Suppressor macrophage (primary cell): ENCODE data around the gene OPN1MW.
A peak's percentile ranks its signal among the peaks of the same experiment; 100 is the strongest.
"Not testable (repeated sequence)": the region's sequence is repeated elsewhere in the genome, so short reads cannot be mapped to it uniquely, and the experiment has no call there.

ENCODE experiments used
- DNase-seq, 4 experiments: peaks; one replicate each; pipeline ENCODE4 v3.0.0-alpha.2; 2020 to 2022

The OPN1MW gene

DNA sequence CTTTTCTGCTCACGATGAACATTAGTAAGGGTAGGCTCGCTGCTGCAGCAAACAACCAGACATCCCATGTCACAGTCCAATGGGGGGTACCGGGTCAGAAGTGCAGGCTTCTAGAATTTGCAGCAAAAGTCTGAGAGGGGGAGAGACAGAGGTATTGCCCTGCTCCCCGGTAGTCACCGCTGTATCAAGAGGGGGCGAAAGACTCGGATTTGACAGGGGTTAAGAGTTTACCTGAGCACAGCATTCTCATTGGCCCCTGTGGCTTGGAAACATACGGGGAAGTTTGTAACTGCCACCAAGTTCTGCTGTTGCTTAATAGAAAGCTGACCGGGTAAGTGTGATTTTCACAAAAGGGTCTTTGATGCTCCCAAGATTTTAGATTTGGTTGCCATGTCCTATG lies 28.7 kb downstream of the OPN1MW start:
- not testable (repeated sequence) for DNase-seq

GRCh38 chrX:154211499-154211898 lies 29.1 kb downstream of the OPN1MW start:
- DNase-seq, result not testable (repeated sequence)

- DNase-seq, result not testable (repeated sequence)
Observed at GRCh38 chrX:154219456-154219855, 37.1 kb downstream of the OPN1MW start, which contains the start of gene OPN1MW2. OPN1MW2 (plus strand) TSS chrX:154219756; CDS start chrX:154219816, 60 bp downstream.

DNA sequence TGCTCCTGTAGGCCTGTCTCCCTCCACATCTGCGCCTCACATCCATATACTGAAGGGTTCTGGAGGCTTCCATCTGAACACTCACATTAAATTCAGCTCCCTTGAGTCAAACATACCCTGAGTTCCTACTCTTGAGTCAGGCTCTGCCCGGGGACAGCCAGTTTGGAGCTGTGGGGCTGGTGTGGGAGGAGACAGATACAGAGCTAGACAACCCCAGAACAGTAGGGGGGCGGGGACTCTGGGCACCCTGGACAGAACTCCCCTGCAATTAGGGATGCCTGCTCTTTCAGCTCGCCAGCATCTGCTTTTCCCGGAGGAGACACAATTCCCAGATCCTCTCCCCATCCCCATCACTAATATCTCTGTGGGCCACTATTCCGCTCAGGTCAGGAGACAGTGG lies 42.9 kb downstream of the OPN1MW start:
- not testable (repeated sequence) for DNase-seq

DNA sequence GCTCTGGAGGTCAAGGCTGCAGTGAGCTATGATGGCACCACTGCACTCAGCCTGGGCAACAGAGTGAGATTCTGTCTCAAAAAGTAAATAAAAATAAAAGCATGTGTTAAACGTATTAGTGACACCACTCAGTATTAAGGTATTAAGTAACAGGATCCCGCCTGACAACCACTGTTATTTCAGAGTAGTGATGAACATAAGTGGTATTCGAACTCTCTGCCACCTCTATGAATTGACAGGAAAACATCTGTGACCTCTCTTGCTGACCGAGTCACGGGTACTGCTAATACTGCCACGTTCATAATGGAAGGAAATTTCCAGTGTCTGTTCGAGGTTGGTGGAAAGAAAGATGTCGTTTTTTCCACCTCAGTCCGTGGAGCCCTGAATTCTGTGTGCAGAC lies 44.3 kb downstream of the OPN1MW start:
- DNase-seq, result not testable (repeated sequence)

GRCh38 chrX:154231443-154231842 lies 49.0 kb downstream of the OPN1MW start:
- DNase-seq, result not testable (repeated sequence)

GRCh38 chrX:154233620-154234019 lies 51.2 kb downstream of the OPN1MW start:
- DNase-seq, result not testable (repeated sequence)

- not testable (repeated sequence) for DNase-seq
Observed at GRCh38 chrX:154238939-154239559, 56.7 kb downstream of the OPN1MW start.

DNA sequence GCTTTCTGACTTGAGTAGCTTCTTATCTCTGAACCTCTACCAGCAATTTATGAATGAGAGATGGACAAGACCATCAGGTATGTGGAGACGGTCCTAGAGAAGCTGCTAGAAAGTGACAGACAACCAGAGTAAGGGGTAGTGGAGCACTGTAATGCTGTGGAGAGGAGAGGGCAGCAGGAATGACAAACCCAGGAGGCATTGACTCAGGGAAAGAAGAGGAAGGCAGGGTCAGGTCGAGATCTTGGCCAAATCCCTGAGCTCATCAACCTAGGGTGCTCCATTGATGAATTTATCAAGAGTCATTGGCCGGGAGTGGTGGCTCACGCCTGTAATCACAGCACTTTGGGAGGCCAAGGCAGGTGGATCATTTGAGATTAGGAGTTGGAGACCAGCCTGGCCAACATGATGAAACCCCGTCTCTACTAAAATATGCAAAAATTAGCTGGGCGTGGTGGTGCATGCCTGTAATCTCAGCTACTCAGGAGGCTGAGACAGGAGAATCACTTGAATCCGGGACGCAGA lies 57.6 kb downstream of the OPN1MW start:
- DNase-seq, result peak in 1 of 4 experiments; percentile 0
